H9 (cell line): ENCODE measurements around the gene NEGR1. TPM values are rescaled to one million over a fixed set of nuclear protein-coding genes. Genes with fewer than 3 reads are reported as not detected.

Experiments used
- DNase-seq: peaks from one replicate; pipeline ENCODE4 v3.0.0-alpha.2; 2017
- H2AFZ ChIP-seq: one replicate; pipeline ENCODE4 v1.6.1; 2013; ENCODE audit warnings: mild to moderate bottlenecking, low read length, control low read depth, moderate library complexity
- H2AK5ac ChIP-seq: 2 replicates; pipeline ENCODE4 v1.6.1; 2013; ENCODE audit warnings: low read length, control low read depth, mixed read lengths; ENCODE audit not compliant: insufficient read length
- H2BK120ac ChIP-seq: one replicate; pipeline ENCODE4 v1.6.1; 2013; ENCODE audit warnings: low read depth, mild to moderate bottlenecking, low read length, control low read depth, inconsistent platforms; ENCODE audit not compliant: poor library complexity, severe bottlenecking
- H2BK12ac ChIP-seq: 2 replicates; pipeline ENCODE4 v1.6.1; 2013; ENCODE audit warnings: low read length, control low read depth, mixed read lengths, low read depth; ENCODE audit not compliant: insufficient read length
- H2BK15ac ChIP-seq: 2 replicates; pipeline ENCODE4 v1.6.1; 2013; ENCODE audit warnings: low read depth, low read length, control low read depth
- H2BK20ac ChIP-seq: one replicate; pipeline ENCODE4 v1.6.1; 2013; ENCODE audit warnings: low read depth, mild to moderate bottlenecking, low read length, control low read depth, inconsistent platforms; ENCODE audit not compliant: poor library complexity, severe bottlenecking
- H2BK5ac ChIP-seq: 2 replicates; pipeline ENCODE4 v1.6.1; 2013; ENCODE audit warnings: low read length, control low read depth, mixed read lengths; ENCODE audit not compliant: insufficient read length
- H3K14ac ChIP-seq: 2 replicates; pipeline ENCODE4 v1.6.1; 2013; ENCODE audit warnings: low read length, control low read depth; ENCODE audit not compliant: insufficient read depth
- H3K18ac ChIP-seq: 2 replicates; pipeline ENCODE4 v1.6.1; 2013; ENCODE audit warnings: low read depth, mild to moderate bottlenecking, mixed read lengths, low read length, control low read depth; ENCODE audit not compliant: insufficient read length
- H3K23ac ChIP-seq: 2 replicates; pipeline ENCODE4 v1.6.1; 2013; ENCODE audit warnings: low read length, control low read depth, mixed read lengths, low read depth; ENCODE audit not compliant: insufficient read length
- H3K23me2 ChIP-seq: 2 replicates; pipeline ENCODE4 v1.6.1; 2013; ENCODE audit warnings: low read depth, mild to moderate bottlenecking, mixed read lengths, low read length, control low read depth; ENCODE audit not compliant: insufficient read length, poor library complexity, severe bottlenecking
- H3K27ac ChIP-seq: 2 replicates; pipeline ENCODE4 v1.5.1; 2013; ENCODE audit warnings: low read length, control low read depth, mixed read lengths, low read depth; ENCODE audit not compliant: insufficient read length
- H3K27me3 ChIP-seq: 2 replicates; pipeline ENCODE4 v1.6.1; 2013; ENCODE audit warnings: low read length, control low read depth, inconsistent platforms; ENCODE audit not compliant: insufficient read depth
- H3K4ac ChIP-seq: 2 replicates; pipeline ENCODE4 v1.6.1; 2013; ENCODE audit warnings: low read depth, mild to moderate bottlenecking, control low read depth, inconsistent platforms, low read length, moderate library complexity
- H3K4me1 ChIP-seq: 2 replicates; pipeline ENCODE4 v1.6.1; 2013; ENCODE audit warnings: low read length, control low read depth, inconsistent platforms; ENCODE audit not compliant: insufficient read depth
- H3K4me2 ChIP-seq: 2 replicates; pipeline ENCODE4 v1.6.1; 2013; ENCODE audit warnings: low read length, control low read depth, mixed read lengths; ENCODE audit not compliant: insufficient read length, insufficient read depth
- H3K56ac ChIP-seq: 2 replicates; pipeline ENCODE4 v1.6.1; 2013; ENCODE audit warnings: low read depth, mild to moderate bottlenecking, mixed read lengths, low read length, control low read depth; ENCODE audit not compliant: insufficient read length
- H3K79me1 ChIP-seq: 2 replicates; pipeline ENCODE4 v1.6.1; 2013; ENCODE audit warnings: low read depth, mild to moderate bottlenecking, moderate library complexity, low read length, control low read depth, inconsistent platforms; ENCODE audit not compliant: insufficient read depth, poor library complexity, severe bottlenecking
- H3K79me2 ChIP-seq: 2 replicates; pipeline ENCODE4 v1.6.1; 2013; ENCODE audit warnings: low read length, control low read depth, inconsistent platforms; ENCODE audit not compliant: insufficient read depth
- H3K9ac ChIP-seq: 2 replicates; pipeline ENCODE4 v1.6.1; 2013; ENCODE audit warnings: low read length, control low read depth, mixed read lengths; ENCODE audit not compliant: insufficient read length; ENCODE audit errors: extremely low read depth
- H3K9me3 ChIP-seq: one replicate; pipeline ENCODE4 v1.6.1; 2013; ENCODE audit warnings: low read depth, low read length, inconsistent platforms; ENCODE audit not compliant: control insufficient read depth
- H3T11ph ChIP-seq: one replicate; pipeline ENCODE4 v1.6.1; 2013; ENCODE audit warnings: mild to moderate bottlenecking, low read length, control low read depth, inconsistent platforms
- H4K20me1 ChIP-seq: one replicate; pipeline ENCODE4 v1.6.1; 2013; ENCODE audit not compliant: control insufficient read depth, insufficient read length, insufficient read depth
- H4K5ac ChIP-seq: 2 replicates; pipeline ENCODE4 v1.6.1; 2013; ENCODE audit warnings: low read depth, mild to moderate bottlenecking, mixed read lengths, low read length, control low read depth; ENCODE audit not compliant: insufficient read length
- H4K8ac ChIP-seq: replicated peaks from 2 replicates; pipeline ENCODE4 v1.6.1; 2013; ENCODE audit warnings: low read length, control low read depth, mixed read lengths, low read depth; ENCODE audit not compliant: insufficient read length
- H4K91ac ChIP-seq: 2 replicates; pipeline ENCODE4 v1.6.1; 2013; ENCODE audit warnings: low read depth, mild to moderate bottlenecking, moderate library complexity, mixed read lengths, low read length, control low read depth; ENCODE audit not compliant: insufficient read length
- H3K27ac Mint-ChIP-seq, 3 experiments: 2 replicates in 2 of 3; 3 replicates in 1 of 3; pipeline ENCODE4 v1.8.0; 2020 to 2021; ENCODE audit warnings: mixed read lengths in 3 of 3, mild to moderate bottlenecking in 1 of 3, moderate library complexity in 1 of 3
- H3K27me3 Mint-ChIP-seq: 2 replicates; pipeline ENCODE4 v1.8.0; 2021; ENCODE audit warnings: low read depth, mild to moderate bottlenecking, moderate library complexity, mixed read lengths
- H3K36me3 Mint-ChIP-seq, 3 experiments: 2 replicates in 2 of 3; 3 replicates in 1 of 3; pipeline ENCODE4 v1.8.0; 2020 to 2021; ENCODE audit warnings: low read depth in 3 of 3, mixed read lengths in 3 of 3; ENCODE audit not compliant: insufficient read depth in 1 of 3
- H3K4me1 Mint-ChIP-seq, 2 experiments: 2 replicates each; pipeline ENCODE4 v1.8.0; 2020; ENCODE audit warnings: mixed read lengths in 2 of 2
- H3K4me3 Mint-ChIP-seq, 2 experiments: 2 replicates in 1 of 2; 3 replicates in 1 of 2; pipeline ENCODE4 v1.8.0; 2020 to 2021; ENCODE audit warnings: mild to moderate bottlenecking in 2 of 2, mixed read lengths in 2 of 2, moderate library complexity in 1 of 2
- H3K9me3 Mint-ChIP-seq, 2 experiments: 2 replicates in 1 of 2; 3 replicates in 1 of 2; pipeline ENCODE4 v1.8.0; 2020; ENCODE audit warnings: mild to moderate bottlenecking in 2 of 2, mixed read lengths in 2 of 2, moderate library complexity in 1 of 2
- CTCF ChIP-seq: fragments of 200-600 bp; sonication (generic); conservative IDR thresholded peaks from 3 replicates; pipeline ENCODE4 v1.8.0; 2021; ENCODE audit warnings: antibody characterized with exemption, mild to moderate bottlenecking
- WGBS: extraction: QIAGEN DNeasy Blood & Tissue Kit; methylation state at CpG from one replicate; pipeline ENCODE4 v1.1.7; 2013; ENCODE audit warnings: missing lambda C conversion rate, low lambda C conversion rate, mixed read lengths; ENCODE audit not compliant: insufficient read length; ENCODE audit errors: extremely low coverage; 5-methylcytosine and 5-hydroxymethylcytosine counted together
- total RNA-seq: library from RNA; stranded (reverse); gene quantifications from 2 replicates; pipeline ENCODE4 v1.2.1, GENCODE V29; 2021

The NEGR1 gene
- total RNA-seq, 1 experiment from 2014 or later, result 0.13 TPM

GRCh38 chr1:71967670-71968069 is 314.7 kb downstream of the NEGR1 start:
- Histone ChIP-seq H3K4me1 (no peaks in the 10 kb centered on the region), H3K79me1 (no peaks in the 10 kb centered on the region), H2BK20ac (no peak overlapping the region), H3K9ac (no peak overlapping the region), H3K4me2 (no peak overlapping the region), H3K27me3 (no peaks in the 10 kb centered on the region), H2BK15ac (no peak overlapping the region), H3K14ac (no peak overlapping the region), H2BK5ac (no peak overlapping the region), H3T11ph (no peak overlapping the region), H4K20me1 (no peaks in the 10 kb centered on the region), H4K8ac (no peak overlapping the region), H2AFZ (no peak overlapping the region), H3K23ac (no peak overlapping the region), H2BK120ac (no peak overlapping the region), H2BK12ac (no peak overlapping the region), H2AK5ac (no peak overlapping the region), H3K9me3 (no peaks in the 10 kb centered on the region), H3K27ac (no peak overlapping the region), H3K79me2 (no peaks in the 10 kb centered on the region), H4K5ac (no peak overlapping the region), H3K56ac (no peak overlapping the region), H3K23me2 (no peaks in the 10 kb centered on the region), H3K18ac (no peak overlapping the region), H4K91ac (no peak overlapping the region), H3K4ac (no peak overlapping the region)
- Mint-ChIP-seq H3K4me3 (no peak overlapping the region), H3K9me3 (no peaks in the 10 kb centered on the region), H3K27me3 (no peaks in the 10 kb centered on the region), H3K4me1 (peaks cover 2 to 5% of the 10 kb centered on the region in 2 experiments; a peak in 2 of 4 replicates), H3K27ac (no peak overlapping the region), H3K36me3 (0 out of 7 replicates have a peak, but pooled peaks cover 0 to 3% (median 0%) of the 10 kb centered on the region in 3 experiments)
- no peak for TF ChIP-seq CTCF
- no peak for DNase-seq
- no CpG with 5 or more reads among the region's 2 CpGs for WGBS
